DOHH2 (cell line): Measurements from ENCODE around the gene PLB1.

ENCODE experiments used
- CTCF ChIP-seq: fragments of 200-600 bp; sonication (generic); IDR thresholded peaks from one replicate; pipeline ENCODE4 v1.5.1; 2014; ENCODE audit warnings: antibody characterized with exemption, mild to moderate bottlenecking, low read depth, low read length; ENCODE audit not compliant: poor library complexity, severe bottlenecking
- EZH2phosphoT487 ChIP-seq: fragments of 200-600 bp; sonication (generic); IDR thresholded peaks from 2 replicates; pipeline ENCODE4 v1.6.1; 2017; ENCODE audit warnings: borderline replicate concordance, mild to moderate bottlenecking, antibody characterized with exemption, low read length, moderate library complexity, mixed read lengths

- no peak for TF ChIP-seq CTCF
- TF ChIP-seq EZH2phosphoT487 = no peak
These were observed 15.3 kb upstream of the PLB1 start for GRCh38 chr2:28480403-28481049.
